ENCODE data around the gene RPS4Y1.
"Not testable (repeated sequence)": the region's sequence is repeated elsewhere in the genome, so short reads cannot be mapped to it uniquely, and the experiment has no call there.

Gene RPS4Y1

DNA sequence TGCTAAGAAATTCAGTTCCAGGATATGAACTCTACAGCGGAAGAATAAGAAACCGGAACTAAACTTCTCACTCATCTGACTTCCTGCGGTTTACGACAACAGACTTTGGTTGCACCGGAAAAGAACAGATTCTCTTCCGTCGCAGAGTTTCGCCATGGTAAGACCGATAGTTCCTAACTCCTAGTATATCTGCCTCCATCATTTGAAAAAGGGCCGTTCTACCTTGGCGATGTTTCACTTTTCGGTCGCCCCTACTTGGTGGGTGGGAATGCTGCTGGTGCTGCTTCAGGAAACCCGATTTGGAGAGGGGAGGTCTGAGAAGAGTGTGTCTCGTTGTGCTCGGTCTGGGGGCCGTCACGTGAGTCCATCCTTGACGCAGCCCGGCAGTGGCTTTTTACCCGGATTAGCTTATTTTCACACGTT is at the start of gene RPS4Y1:
RPS4Y1 (plus strand) TSS at position 132 of the 423 bp plus-strand sequence; CDS start at position 155, 23 bp downstream.
- Mint-ChIP-seq H3K27ac (peak within 1 kb of the TSS; percentile 96), H3K9me3 (no peaks in the 10 kb centered on the region), H3K4me3 (peak within 1 kb of the TSS; percentile 96), H3K27me3 (no peaks in the 10 kb centered on the region), H3K36me3 (peaks cover 10% of the 10 kb centered on the region), H3K4me1 (peaks cover 40% of the 10 kb centered on the region)

DNA sequence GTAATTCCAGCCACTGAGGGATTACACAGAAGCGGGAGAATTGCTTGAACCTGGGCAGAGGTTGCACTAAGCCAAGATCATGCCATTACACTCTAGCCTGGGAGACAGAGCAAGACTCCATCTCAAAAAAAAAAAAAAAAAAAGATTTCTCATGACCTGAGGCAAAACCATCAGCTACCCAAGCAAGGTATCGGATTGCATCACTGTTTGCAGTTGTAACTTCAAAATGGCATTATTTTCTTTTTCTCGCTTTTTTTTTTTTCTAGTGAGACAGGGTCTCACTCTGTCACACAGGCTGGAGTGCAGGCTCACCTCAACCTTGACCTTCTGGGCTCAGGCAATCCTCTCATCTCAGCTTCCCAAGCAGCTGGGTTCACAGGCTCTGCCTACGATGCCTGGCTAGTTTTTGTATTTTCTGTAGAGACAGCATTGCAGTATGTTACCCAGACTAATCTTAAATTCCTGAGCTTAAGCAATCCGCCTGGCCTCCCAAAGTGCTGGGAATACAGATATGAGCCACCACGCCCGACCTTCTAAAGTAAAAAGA is 44.4 kb upstream of the RPS4Y1 start:
- H3K4me3 Mint-ChIP-seq = no peak overlapping the region
- H3K27me3 Mint-ChIP-seq = no peaks in the 10 kb centered on the region
- H3K27ac Mint-ChIP-seq = no peak overlapping the region
- H3K9me3 Mint-ChIP-seq = no peaks in the 10 kb centered on the region
- no peaks in the 10 kb centered on the region for H3K36me3 Mint-ChIP-seq
- no peaks in the 10 kb centered on the region for H3K4me1 Mint-ChIP-seq

DNA sequence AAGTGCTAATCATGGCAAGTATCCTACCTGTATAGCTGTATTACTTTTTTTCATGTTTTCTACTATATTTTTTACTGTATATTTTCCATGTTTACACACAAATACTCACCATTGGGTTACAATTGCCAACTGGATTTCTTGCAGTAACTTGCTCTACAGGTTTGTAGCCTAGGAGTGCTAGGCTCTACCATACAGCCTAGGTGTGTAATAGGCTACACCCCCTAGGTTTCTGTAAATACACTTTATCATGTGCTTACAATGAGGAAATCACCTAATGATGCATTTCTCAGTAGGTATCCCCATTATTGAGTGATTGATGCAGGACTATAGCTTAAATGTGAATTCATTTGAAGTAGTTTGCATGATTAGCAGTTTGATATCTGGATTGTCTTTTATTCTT is 43.4 kb upstream of the RPS4Y1 start:
- Mint-ChIP-seq H3K27ac (no peak overlapping the region), H3K9me3 (no peaks in the 10 kb centered on the region), H3K4me3 (no peak overlapping the region), H3K36me3 (no peaks in the 10 kb centered on the region), H3K4me1 (no peaks in the 10 kb centered on the region), H3K27me3 (no peaks in the 10 kb centered on the region)

DNA sequence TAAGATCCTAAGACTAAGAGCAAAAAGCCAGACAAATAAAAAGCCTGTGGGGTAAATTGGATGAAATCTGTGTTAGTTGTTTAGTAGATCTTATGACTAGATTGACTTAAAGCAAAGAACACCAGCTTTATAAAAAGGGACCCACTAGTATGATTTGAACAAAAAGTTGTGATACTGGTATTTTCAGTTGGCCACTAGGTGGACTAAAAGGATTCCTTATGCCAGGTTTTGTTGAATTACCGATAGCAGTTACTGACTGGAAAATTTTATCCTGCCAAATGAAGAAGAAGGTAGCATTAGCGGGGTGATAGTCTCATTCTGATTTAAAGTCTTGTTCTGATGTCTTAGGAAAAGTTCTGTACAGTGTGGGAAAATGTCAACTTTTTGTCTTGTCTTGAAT is 41.2 kb upstream of the RPS4Y1 start:
- Mint-ChIP-seq H3K27me3 (no peaks in the 10 kb centered on the region), H3K27ac (no peak overlapping the region), H3K36me3 (no peaks in the 10 kb centered on the region), H3K9me3 (no peaks in the 10 kb centered on the region), H3K4me1 (no peaks in the 10 kb centered on the region), H3K4me3 (no peak overlapping the region)

DNA sequence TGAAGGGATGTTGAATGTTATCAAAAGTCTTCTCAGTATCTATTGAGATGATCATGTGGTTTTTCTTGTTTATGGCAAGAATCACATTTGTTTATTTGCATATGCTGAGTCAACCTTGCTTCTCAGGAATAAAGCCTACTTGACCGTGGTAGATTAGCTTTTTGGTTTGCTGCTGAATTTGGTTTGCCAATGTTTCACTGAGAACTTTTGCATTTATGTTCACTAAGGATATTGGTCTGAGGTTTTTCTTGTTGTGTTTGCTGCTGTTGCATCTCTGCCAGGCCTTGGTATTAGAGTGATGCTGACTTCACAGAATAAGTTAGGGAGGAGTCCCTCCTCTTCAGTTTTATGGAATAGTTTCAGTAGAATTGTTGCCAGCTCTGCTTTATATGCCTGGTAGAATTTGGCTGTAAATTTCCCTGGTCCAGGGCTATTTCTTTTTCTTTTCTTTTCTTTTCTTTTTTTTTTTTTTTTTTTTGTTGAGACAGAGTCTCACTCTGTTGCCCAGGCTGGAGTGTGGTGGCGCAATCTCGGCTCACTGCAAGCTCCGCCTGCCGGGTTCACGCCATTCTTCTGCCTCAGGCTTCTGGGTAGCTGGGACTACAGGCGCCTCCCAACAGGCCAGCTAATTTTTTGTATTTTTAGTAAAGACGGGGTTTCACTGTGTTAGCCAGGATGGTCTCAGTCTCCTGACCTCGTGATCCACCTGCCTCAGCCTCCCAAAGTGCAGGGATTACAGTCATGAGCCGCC is 24.1 kb upstream of the RPS4Y1 start:
- H3K27ac Mint-ChIP-seq, H3K9me3 Mint-ChIP-seq, H3K27me3 Mint-ChIP-seq, H3K4me3 Mint-ChIP-seq, H3K36me3 Mint-ChIP-seq, H3K4me1 Mint-ChIP-seq: not testable (repeated sequence)

DNA sequence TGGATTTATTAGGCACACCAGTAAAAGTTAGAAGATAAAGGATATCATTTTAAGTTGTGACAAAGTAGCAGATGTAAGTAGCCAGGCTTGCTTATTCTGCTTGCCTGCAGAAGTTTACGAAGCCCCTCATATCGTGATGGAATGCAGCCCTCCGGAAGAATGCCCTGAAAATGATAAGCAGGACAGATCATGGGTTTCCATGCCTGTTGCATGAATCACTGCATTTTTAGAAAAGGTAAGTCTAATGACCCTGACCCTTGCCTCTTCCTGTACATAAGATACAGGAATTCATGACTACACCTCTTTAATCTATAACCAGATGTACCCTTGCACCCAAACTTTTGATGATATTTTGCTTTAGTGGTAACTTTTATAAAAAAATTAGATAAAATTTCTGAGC is 16.9 kb upstream of the RPS4Y1 start:
- Mint-ChIP-seq H3K4me3 (no peak overlapping the region), H3K4me1 (no peaks in the 10 kb centered on the region), H3K27ac (no peak overlapping the region), H3K9me3 (no peaks in the 10 kb centered on the region), H3K27me3 (peaks cover 7% of the 10 kb centered on the region), H3K36me3 (no peaks in the 10 kb centered on the region)

DNA sequence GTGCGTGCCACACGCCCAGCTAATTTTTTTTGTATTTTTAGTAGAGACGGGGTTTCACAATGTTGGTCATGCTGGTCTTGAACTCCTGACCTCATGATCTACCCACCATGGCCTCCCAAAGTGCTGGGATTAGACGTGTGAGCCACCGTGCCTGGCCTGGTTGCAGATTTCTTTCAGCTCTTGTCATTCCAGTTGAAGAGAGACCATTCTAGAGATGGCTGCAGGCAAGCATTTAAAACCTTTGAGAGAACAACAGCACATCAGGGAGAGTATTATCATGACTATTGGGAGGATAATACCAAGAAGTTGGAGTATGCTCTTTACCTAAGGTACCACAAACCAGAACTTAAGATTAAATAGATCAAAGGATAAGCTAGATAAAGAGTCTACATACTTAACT is 12.9 kb upstream of the RPS4Y1 start:
- Mint-ChIP-seq H3K36me3 (no peaks in the 10 kb centered on the region), H3K9me3 (peaks cover 6% of the 10 kb centered on the region), H3K4me3 (no peak overlapping the region), H3K27ac (no peak overlapping the region), H3K4me1 (no peaks in the 10 kb centered on the region), H3K27me3 (peaks cover 4% of the 10 kb centered on the region)

DNA sequence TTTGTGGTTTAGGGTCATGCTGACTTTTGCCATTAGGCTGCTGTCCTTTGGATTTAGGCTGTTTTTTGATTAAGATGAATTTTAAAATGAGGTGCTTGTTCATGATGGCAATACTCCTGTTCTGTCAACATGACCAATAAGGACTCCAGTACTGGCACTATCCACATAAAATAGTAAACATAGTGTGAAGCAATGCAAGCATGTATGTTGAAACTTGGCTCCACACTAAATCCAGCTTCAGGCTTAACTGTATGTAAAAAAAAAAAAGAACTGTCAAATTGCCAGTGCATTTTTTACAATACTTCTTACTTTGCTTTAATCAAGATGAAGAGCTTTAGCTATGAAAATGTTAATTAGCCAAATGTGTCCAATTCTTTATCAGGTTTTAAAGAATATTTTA is 6.2 kb upstream of the RPS4Y1 start:
- no peak overlapping the region for H3K4me3 Mint-ChIP-seq
- peaks cover 6% of the 10 kb centered on the region for H3K9me3 Mint-ChIP-seq

DNA sequence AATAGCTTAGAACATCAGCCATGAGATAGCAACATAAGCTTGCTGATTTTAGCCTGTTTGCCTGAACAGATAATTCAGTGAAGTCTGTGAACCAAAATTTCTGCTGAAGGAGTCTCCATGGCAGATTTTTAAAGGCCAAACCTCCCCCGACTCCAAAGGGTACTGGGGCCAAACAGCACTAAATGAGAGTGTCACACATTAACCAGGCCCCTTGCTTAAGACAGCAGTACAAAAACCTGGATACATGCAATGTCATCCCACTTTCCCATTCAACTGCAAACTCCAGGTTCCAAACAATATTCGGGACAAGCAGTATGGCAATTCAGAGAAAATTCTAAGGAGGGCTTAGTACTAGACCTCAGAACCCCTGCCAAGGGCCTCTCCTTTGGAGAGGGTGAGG is 4.3 kb upstream of the RPS4Y1 start:
- no peak overlapping the region for H3K4me3 Mint-ChIP-seq
- peaks cover 6% of the 10 kb centered on the region for H3K27me3 Mint-ChIP-seq
- peaks cover 7% of the 10 kb centered on the region for H3K4me1 Mint-ChIP-seq
- H3K27ac Mint-ChIP-seq = no peak overlapping the region
- no peaks in the 10 kb centered on the region for H3K36me3 Mint-ChIP-seq
- no peaks in the 10 kb centered on the region for H3K9me3 Mint-ChIP-seq

More for the DNA sequence above, 6.2 kb upstream of the RPS4Y1 start:
- peaks cover 8% of the 10 kb centered on the region for H3K27me3 Mint-ChIP-seq
- H3K36me3 Mint-ChIP-seq = no peaks in the 10 kb centered on the region
- H3K27ac Mint-ChIP-seq = no peak overlapping the region
- H3K4me1 Mint-ChIP-seq = no peaks in the 10 kb centered on the region

DNA sequence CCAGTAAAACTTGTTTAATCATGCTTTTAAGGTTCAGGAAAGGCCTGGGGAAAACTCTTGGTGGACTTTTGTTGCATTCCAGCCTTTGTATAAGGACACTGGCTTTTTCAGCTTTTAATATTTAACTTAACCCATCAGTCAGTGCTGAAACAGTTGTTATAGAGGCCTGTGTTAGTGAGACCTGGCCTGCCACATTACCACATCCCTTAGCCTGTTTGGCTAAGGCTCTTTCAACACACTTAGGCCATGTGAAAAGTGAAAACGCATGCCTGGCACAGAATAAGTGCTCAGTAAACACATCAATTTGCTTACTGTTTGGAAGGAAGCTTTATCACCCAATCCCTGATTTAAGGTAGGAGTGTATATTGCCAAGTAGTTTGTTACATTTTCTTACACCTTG is 3.5 kb upstream of the RPS4Y1 start:
- Mint-ChIP-seq H3K9me3 (no peaks in the 10 kb centered on the region), H3K27me3 (peaks cover 6% of the 10 kb centered on the region), H3K4me1 (peaks cover 7% of the 10 kb centered on the region), H3K4me3 (no peak overlapping the region), H3K36me3 (no peaks in the 10 kb centered on the region), H3K27ac (no peak overlapping the region)

DNA sequence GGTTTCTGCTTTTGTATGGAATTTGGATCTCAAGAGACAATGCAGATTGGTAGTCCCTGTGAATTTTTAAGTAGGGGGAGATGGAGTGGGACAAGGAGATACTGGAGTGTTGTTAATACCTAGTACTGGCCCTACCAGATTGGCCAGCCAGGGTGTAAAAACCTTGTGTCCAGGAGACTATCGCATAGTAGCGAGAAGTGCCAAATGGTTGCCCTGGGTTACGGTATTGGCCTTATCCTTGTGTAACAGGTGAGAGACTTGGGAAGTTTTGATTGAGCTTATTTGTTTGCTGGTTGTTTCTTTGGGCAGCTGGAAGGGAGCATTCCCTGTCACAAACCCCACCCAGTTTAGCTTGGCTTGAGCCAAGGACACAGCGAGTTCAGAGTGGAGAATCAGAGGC is 5.4 kb downstream of the RPS4Y1 start:
- Mint-ChIP-seq H3K27me3 (no peaks in the 10 kb centered on the region), H3K27ac (peak overlapping the region; percentile 72), H3K36me3 (peaks cover 31% of the 10 kb centered on the region), H3K4me1 (peaks cover 80% of the 10 kb centered on the region), H3K9me3 (no peaks in the 10 kb centered on the region), H3K4me3 (peak overlapping the region; percentile 77)

DNA sequence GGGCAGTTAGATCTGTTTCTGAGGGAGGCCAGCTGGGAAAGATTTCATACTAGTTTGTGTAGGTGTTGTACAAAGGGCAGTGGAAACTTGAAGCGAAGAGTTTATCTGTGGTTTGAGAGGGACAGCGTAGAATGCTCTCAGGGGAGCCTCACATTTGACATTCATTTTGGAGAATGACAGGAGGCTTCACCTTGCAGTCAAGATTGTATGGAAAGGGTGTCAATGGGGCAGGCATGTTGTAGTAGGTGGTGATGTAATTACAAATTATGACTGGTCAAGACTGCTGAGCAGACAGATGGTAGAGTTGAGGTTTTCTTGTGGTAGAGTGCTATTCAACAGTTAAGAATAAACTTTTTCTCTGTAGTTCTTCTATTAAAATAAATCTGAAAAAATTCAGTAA is 7.0 kb downstream of the RPS4Y1 start:
- Mint-ChIP-seq H3K27me3 (no peaks in the 10 kb centered on the region), H3K4me1 (peaks cover 90% of the 10 kb centered on the region), H3K4me3 (peak overlapping the region; percentile 77), H3K27ac (peak overlapping the region; percentile 14), H3K9me3 (no peaks in the 10 kb centered on the region), H3K36me3 (peaks cover 27% of the 10 kb centered on the region)

DNA sequence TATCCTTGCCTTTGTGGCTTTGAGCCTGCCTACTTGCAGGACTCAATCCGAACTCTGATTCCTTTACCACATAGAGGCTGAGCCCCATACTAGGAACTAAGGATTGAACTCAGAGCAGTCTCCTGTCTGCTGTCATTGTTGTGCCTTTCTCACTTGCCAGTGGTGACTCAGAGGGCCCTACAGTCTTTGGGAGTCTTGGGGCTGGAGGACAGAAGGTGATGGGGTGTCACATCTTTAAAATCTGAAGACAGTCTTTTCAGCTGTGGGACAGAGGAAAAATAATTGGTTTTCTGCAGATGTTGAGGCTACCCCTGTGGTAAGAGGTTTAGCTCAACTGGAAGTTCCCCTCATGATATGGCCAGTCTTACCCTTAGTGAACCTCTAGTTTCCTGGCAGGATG is 8.0 kb downstream of the RPS4Y1 start:
- H3K4me3 Mint-ChIP-seq = peak overlapping the region; percentile 11
- no peaks in the 10 kb centered on the region for H3K9me3 Mint-ChIP-seq
- H3K27me3 Mint-ChIP-seq = no peaks in the 10 kb centered on the region
- H3K36me3 Mint-ChIP-seq = peaks cover 25% of the 10 kb centered on the region
- H3K4me1 Mint-ChIP-seq = peaks cover 87% of the 10 kb centered on the region
- no peak overlapping the region for H3K27ac Mint-ChIP-seq

DNA sequence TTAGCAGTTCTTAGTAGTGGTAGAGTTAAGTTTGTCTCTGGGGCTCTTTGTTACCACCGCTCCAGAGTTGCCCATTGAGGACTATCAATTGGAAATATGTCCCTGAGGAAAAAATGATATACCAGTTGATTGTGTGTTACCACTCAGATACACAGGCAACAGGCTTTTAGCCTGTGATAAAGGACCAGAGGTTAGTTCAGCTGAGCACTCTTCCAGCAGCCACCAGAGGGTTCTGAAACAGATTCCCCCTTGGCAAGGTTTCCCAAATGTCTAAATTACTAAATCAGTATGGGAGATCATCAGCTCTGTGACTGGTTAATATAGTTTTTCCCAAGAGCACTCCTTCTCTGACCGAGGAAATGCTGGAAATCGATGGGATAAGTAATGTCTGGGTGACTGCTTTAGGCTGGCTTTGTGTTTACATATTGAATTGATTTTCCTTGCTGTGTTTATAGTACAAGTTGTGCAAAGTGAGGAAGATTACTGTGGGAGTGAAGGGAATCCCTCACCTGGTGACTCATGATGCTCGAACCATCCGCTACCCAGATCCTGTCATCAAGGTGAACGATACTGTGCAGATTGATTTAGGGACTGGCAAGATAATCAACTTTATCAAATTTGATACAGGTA is 12.9 kb downstream of the RPS4Y1 start:
- H3K27me3 Mint-ChIP-seq = no peaks in the 10 kb centered on the region
- H3K4me1 Mint-ChIP-seq = peaks cover 85% of the 10 kb centered on the region
- no peaks in the 10 kb centered on the region for H3K9me3 Mint-ChIP-seq
- no peak overlapping the region for H3K4me3 Mint-ChIP-seq
- no peak overlapping the region for H3K27ac Mint-ChIP-seq
- H3K36me3 Mint-ChIP-seq = peaks cover 17% of the 10 kb centered on the region

DNA sequence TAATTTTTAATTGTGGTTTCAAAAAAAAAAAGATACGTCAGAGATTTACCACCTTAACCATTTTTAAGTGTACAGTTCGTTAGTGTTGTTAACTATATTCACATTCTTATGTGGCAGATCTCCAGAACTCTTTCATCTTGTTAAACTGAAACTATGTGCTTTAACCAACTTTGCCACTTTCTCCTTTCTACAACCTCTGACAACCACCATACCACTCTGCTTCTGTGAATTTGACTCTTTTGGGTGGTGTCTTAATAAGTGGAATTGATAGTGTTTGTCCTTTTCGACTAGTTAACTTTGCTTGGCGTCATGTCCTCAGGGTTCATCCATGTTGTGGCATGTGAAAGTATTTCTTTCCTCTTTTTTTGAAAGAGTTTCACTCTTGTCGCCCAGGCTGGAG is 15.7 kb downstream of the RPS4Y1 start:
- peaks cover 79% of the 10 kb centered on the region for H3K4me1 Mint-ChIP-seq
- peaks cover 26% of the 10 kb centered on the region for H3K36me3 Mint-ChIP-seq
- no peak overlapping the region for H3K27ac Mint-ChIP-seq

DNA sequence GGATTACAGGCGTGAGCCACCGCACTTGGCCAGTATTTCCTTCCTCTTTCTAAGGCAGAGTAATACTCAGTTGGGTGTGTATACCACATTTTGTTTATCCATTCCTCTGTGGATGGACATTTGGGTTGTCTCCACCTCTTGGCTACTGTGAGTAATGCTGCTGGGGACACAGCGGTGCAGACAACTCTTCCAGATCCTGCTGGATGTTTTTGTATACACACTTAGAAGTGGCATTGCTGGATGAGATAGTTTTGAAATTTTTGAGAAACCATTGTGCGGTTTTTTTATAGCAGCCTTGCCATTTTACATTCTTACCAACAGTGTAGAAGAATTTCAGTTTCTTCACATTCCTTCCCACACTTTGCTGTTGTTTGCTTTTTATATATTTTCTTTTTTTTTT is 16.3 kb downstream of the RPS4Y1 start:
- Mint-ChIP-seq H3K36me3 (peaks cover 29% of the 10 kb centered on the region), H3K27ac (no peak overlapping the region), H3K4me3 (peak overlapping the region; percentile 68), H3K27me3 (no peaks in the 10 kb centered on the region), H3K4me1 (peaks cover 79% of the 10 kb centered on the region), H3K9me3 (no peaks in the 10 kb centered on the region)

More for the DNA sequence above, 15.7 kb downstream of the RPS4Y1 start:
- no peaks in the 10 kb centered on the region for H3K27me3 Mint-ChIP-seq
- no peaks in the 10 kb centered on the region for H3K9me3 Mint-ChIP-seq
- no peak overlapping the region for H3K4me3 Mint-ChIP-seq

Data from activated naive CD4-positive, alpha-beta T cell treated with anti-CD3 and anti-CD28 coated beads, Interleukin-2, amount 50 U/mL, for 24 hours (primary cell).